Measurements from ENCODE around the gene ERRFI1.
"Not testable (repeated sequence)": the region's sequence is repeated elsewhere in the genome, so short reads cannot be mapped to it uniquely, and the experiment has no call there.

ERRFI1 gene

DNA sequence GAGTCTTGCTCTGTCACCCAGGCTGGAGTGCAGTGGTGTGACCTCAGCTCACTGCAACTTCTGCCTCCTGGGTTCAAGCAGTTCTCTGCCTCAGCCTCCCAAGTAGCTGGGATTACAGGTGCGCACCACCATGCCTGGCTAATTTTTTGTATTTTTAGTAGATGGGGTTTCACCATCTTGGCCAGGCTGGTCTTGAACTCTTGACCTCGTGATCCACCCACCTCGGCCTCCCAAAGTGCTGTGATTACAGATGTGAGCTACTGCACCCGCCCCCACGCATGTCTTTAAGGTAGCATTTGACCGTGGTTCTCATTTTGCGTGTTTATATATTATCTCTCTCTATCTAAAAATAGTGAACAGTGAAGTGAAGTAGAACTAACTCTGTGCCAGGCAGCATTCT, 62.3 kb downstream of the ERRFI1 start:
- DNase-seq = not testable (repeated sequence)

DNA sequence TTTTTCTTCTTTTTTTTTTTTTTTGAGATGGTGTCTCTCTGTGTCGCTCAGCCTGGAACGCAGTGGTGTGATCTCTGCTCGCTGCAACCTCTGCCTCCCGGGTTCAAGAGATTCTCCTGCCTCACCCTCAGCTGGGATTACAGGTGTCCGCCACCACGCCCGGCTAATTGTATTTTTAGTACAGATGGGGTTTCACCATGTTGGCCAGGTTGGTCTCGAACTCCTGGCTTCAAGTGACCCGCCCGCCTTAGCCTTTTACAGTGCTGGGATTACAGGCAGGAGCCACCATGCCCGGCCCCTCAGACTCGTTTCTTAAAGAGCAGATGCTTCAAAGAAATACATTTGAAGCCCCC, 62.8 kb downstream of the ERRFI1 start:
- not testable (repeated sequence) for DNase-seq

DNA sequence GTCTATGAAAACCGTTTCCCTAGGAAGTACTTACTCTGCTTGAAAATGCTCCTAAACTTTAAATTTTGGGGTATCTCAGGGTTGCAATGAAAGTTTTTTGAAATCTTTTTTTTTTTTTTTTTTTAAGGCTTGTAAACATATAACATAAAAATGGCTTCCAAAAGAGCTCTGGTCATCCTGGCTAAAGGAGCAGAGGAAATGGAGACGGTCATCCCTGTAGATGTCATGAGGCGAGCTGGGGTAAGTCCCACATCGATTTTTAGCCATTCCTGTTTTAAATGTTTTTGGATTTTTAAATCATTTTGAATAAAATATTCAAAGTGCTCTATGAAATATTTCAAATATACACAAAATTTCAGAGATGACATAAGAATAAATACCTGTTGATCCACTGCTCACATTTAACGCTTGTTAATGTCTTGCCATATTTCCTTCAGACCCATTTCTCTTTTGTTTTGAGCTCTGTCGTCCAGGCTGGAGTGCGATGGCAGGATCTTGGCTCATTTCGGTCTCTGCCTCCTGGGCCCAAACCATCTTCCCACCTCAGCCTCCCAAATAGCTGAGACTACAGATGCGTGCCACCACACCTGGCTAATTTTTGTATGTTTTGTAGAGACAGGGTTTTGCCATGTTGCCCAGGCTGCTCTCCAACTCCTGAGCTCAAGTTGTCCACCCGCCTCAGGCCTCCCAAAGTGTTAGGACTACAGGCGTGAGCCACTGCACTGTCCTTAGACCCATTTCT, 63.3 kb downstream of the ERRFI1 start:
- no peak for DNase-seq

DNA sequence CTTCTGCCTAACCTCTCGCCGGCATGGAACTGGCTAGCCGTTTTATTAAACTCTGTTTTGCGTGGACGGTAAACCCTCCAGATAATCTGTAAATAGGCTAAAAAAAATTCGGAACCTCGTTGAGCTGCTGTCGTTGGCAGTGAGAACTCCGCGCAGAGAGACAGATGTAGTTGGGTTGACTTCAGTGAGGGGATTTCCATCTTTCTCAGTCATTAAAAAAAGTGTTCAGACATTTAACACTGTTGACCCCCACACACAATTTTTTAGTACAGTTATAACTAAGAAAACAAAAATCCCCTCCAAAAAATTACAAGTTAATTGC, 64.1 kb downstream of the ERRFI1 start:
- DNase-seq = peak; percentile 54
